BE2C (cell line): Measurements from ENCODE around the gene IMMP1L.

Experiments used
- DNase-seq: peaks from one replicate; pipeline ENCODE4 v3.0.0-alpha.2; 2020
- H3K27me3 ChIP-seq: fragments of 250-450 bp; sonication (Bioruptor Pico); 2 replicates; pipeline ENCODE4 v1.5.1; 2020; ENCODE audit warnings: mild to moderate bottlenecking
- H3K36me3 ChIP-seq: fragments of 250-450 bp; sonication (Bioruptor Pico); 2 replicates; pipeline ENCODE4 v1.5.1; 2020; ENCODE audit warnings: mild to moderate bottlenecking
- H3K4me1 ChIP-seq: fragments of 250-450 bp; sonication (Bioruptor Pico); 2 replicates; pipeline ENCODE4 v1.5.1; 2020
- H3K4me3 ChIP-seq: 2 replicates; pipeline ENCODE4 v1.5.1; 2011; ENCODE audit warnings: low read depth, low read length
- H3K9me3 ChIP-seq: fragments of 250-450 bp; sonication (Bioruptor Pico); 2 replicates; pipeline ENCODE4 v1.5.1; 2020
- CTCF ChIP-seq: IDR thresholded peaks from 2 replicates; pipeline ENCODE4 v1.5.1; 2012; ENCODE audit warnings: mild to moderate bottlenecking, low read depth, low read length

The IMMP1L gene

GRCh38 chr11:31450841-31451240 lies 58.6 kb downstream of the IMMP1L start:
- Histone ChIP-seq H3K4me3 (no peak overlapping the region), H3K27me3 (no peaks in the 10 kb centered on the region), H3K4me1 (no peaks in the 10 kb centered on the region), H3K9me3 (no peaks in the 10 kb centered on the region), H3K36me3 (no peaks in the 10 kb centered on the region)
- no peak for DNase-seq
- TF ChIP-seq CTCF, result no peak

- DNase-seq, result no peak
- Histone ChIP-seq H3K4me3 (no peak overlapping the region), H3K4me1 (no peaks in the 10 kb centered on the region), H3K36me3 (no peaks in the 10 kb centered on the region), H3K27me3 (no peaks in the 10 kb centered on the region), H3K9me3 (no peaks in the 10 kb centered on the region)
- TF ChIP-seq CTCF, result no peak
Measured at GRCh38 chr11:31449040-31449439, 60.4 kb downstream of the IMMP1L start.

- Histone ChIP-seq H3K9me3 (no peaks in the 10 kb centered on the region), H3K4me1 (no peaks in the 10 kb centered on the region), H3K36me3 (no peaks in the 10 kb centered on the region), H3K27me3 (no peaks in the 10 kb centered on the region), H3K4me3 (no peak overlapping the region)
- TF ChIP-seq CTCF, result no peak
- DNase-seq, result no peak
Measured at GRCh38 chr11:31445621-31446020, 63.8 kb downstream of the IMMP1L start.

- H3K9me3 ChIP-seq, result no peaks in the 10 kb centered on the region
- no peaks in the 10 kb centered on the region for H3K27me3 ChIP-seq
- no peaks in the 10 kb centered on the region for H3K36me3 ChIP-seq
- no peak for DNase-seq
- no peak for TF ChIP-seq CTCF
- H3K4me3 ChIP-seq, result no peak overlapping the region
- H3K4me1 ChIP-seq, result no peaks in the 10 kb centered on the region
Measured at GRCh38 chr11:31443802-31444201, 65.6 kb downstream of the IMMP1L start.

- TF ChIP-seq CTCF, result no peak
- no peak for DNase-seq
- Histone ChIP-seq H3K36me3 (no peaks in the 10 kb centered on the region), H3K27me3 (no peaks in the 10 kb centered on the region), H3K4me3 (no peak overlapping the region), H3K9me3 (no peaks in the 10 kb centered on the region), H3K4me1 (no peaks in the 10 kb centered on the region)
Measured at GRCh38 chr11:31442086-31442485, 67.3 kb downstream of the IMMP1L start.

GRCh38 chr11:31441296-31441695 lies 68.1 kb downstream of the IMMP1L start:
- TF ChIP-seq CTCF, result no peak
- H3K27me3 ChIP-seq, result no peaks in the 10 kb centered on the region
- no peak overlapping the region for H3K4me3 ChIP-seq
- no peak for DNase-seq
- no peaks in the 10 kb centered on the region for H3K9me3 ChIP-seq
- no peaks in the 10 kb centered on the region for H3K4me1 ChIP-seq
- no peaks in the 10 kb centered on the region for H3K36me3 ChIP-seq
